ENCODE measurements around the gene MTX1. TPM values are rescaled to one million over a fixed set of nuclear protein-coding genes. Genes with fewer than 3 reads are reported as not detected.

The MTX1 gene
- total and polyA plus RNA-seq, 9 of the 15 experiments (the other 6 are each of a cell fraction or from before 2014, with no cell fraction given): 29.1 to 98.4 (median 66.9) TPM

- TF ChIP-seq MGA (IDR thresholded peaks at IDR 0.05) (no peak), PTRF (tag; IDR thresholded peaks at IDR 0.05) (no peak), CTCFL (IDR thresholded peaks at IDR 0.05; ENCODE audit: borderline replicate concordance, insufficient read depth, low read depth, low read length, poor library complexity, severe bottlenecking) (no peak), ZBTB8A (IDR thresholded peaks at IDR 0.05; ENCODE audit: partially characterized antibody) (no peak), MIER1 (IDR thresholded peaks at IDR 0.05; ENCODE audit: low read depth) (no peak), DIDO1 (tag; IDR thresholded peaks at IDR 0.05; ENCODE audit: low read depth) (0 out of 2 replicates have a peak, but pooled peaks have one; percentile 18), IFI16 (CRISPR knock-in tag; IDR thresholded peaks at IDR 0.05) (no peak), RFX1 (IDR thresholded peaks at IDR 0.05) (no peak), ZNF274 (IDR thresholded peaks at IDR 0.05; ENCODE audit: borderline replicate concordance, low read depth, low read length) (no peak), RBBP5 (IDR thresholded peaks at IDR 0.05; ENCODE audit: borderline replicate concordance, insufficient read depth, low read length, poor library complexity, severe bottlenecking) (peak; percentile 86), ZBTB34 (CRISPR knock-in tag; IDR thresholded peaks at IDR 0.05) (no peak)
These were observed 822 bp downstream of the MTX1 start (continued) for GRCh38 chr1:155209312-155209721.

Data from K562 (cell line).